ENCODE data around the gene RPL39L.

RPL39L gene

GRCh38 chr3:187101184-187102072, 37.9 kb downstream of the RPL39L start:
- H3K27me3 Mint-ChIP-seq: peaks cover 3% of the 10 kb centered on the region
- peaks cover 3% of the 10 kb centered on the region for H3K9me3 Mint-ChIP-seq
- peak overlapping the region; percentile 19 for H3K4me3 Mint-ChIP-seq
- H3K4me1 Mint-ChIP-seq: peaks cover 29% of the 10 kb centered on the region
- peak overlapping the region; percentile 0 for H3K27ac Mint-ChIP-seq
- H3K36me3 Mint-ChIP-seq: peaks cover 5% of the 10 kb centered on the region
- CTCF ChIA-PET: interaction anchor here (0.7 to 2.8 kb wide), 12 partner anchors 9 to 488 kb away, joined by 3 to 21 read pairs (median 5); partner anchors contain the start of gene RPL39L
- peak; percentile 69 for DNase-seq

- DNase-seq: no peak
- Mint-ChIP-seq H3K36me3 (peaks cover 8% of the 10 kb centered on the region), H3K27ac (no peak overlapping the region), H3K9me3 (peaks cover 11% of the 10 kb centered on the region), H3K27me3 (peaks cover 6% of the 10 kb centered on the region), H3K4me3 (no peak overlapping the region), H3K4me1 (peaks cover 33% of the 10 kb centered on the region)
- CTCF ChIA-PET: no interaction called here
Measured at GRCh38 chr3:187098923-187099512, 40.3 kb downstream of the RPL39L start.

GRCh38 chr3:187093320-187093719, 46.0 kb downstream of the RPL39L start:
- Mint-ChIP-seq H3K4me1 (peaks cover 13% of the 10 kb centered on the region), H3K27ac (no peak overlapping the region), H3K36me3 (peaks cover 22% of the 10 kb centered on the region), H3K9me3 (peaks cover 29% of the 10 kb centered on the region), H3K4me3 (no peak overlapping the region), H3K27me3 (peaks cover 10% of the 10 kb centered on the region)
- CTCF ChIA-PET: interaction anchor here (0.7 to 1.5 kb wide), 2 partner anchors 8 to 20 kb away, joined by 3 to 5 read pairs; no protein-coding TSS in a partner anchor
- DNase-seq: no peak

- CTCF ChIA-PET: no interaction called here
- peaks cover 4% of the 10 kb centered on the region for H3K27me3 Mint-ChIP-seq
Measured at GRCh38 chr3:187088701-187089100, 50.6 kb downstream of the RPL39L start.

GRCh38 chr3:187086831-187087230, 52.5 kb downstream of the RPL39L start:
- H3K27ac Mint-ChIP-seq: no peak overlapping the region
- CTCF ChIA-PET: interaction anchor here (0.6 kb wide), 1 partner anchor 20 kb away, joined by 3 read pairs; no protein-coding TSS in a partner anchor
- H3K27me3 Mint-ChIP-seq: peaks cover 4% of the 10 kb centered on the region
- peaks cover 16% of the 10 kb centered on the region for H3K4me1 Mint-ChIP-seq
- peaks cover 19% of the 10 kb centered on the region for H3K36me3 Mint-ChIP-seq
- H3K9me3 Mint-ChIP-seq: peaks cover 27% of the 10 kb centered on the region
- DNase-seq: no peak
- H3K4me3 Mint-ChIP-seq: no peak overlapping the region

More at GRCh38 chr3:187088701-187089100, 50.6 kb downstream of the RPL39L start:
- Mint-ChIP-seq H3K4me3 (no peak overlapping the region), H3K4me1 (peaks cover 14% of the 10 kb centered on the region), H3K9me3 (peaks cover 31% of the 10 kb centered on the region), H3K36me3 (peaks cover 20% of the 10 kb centered on the region), H3K27ac (no peak overlapping the region)
- DNase-seq: no peak

- H3K27me3 Mint-ChIP-seq: peaks cover 4% of the 10 kb centered on the region
- CTCF ChIA-PET: interaction anchor here (1.1 kb wide), 2 partner anchors 27 to 54 kb away, joined by 3 read pairs; partner anchors contain the start of gene RPL39L
- DNase-seq: no peak
Measured at GRCh38 chr3:187085933-187086332, 53.4 kb downstream of the RPL39L start.

GRCh38 chr3:187085021-187085666, 54.2 kb downstream of the RPL39L start:
- DNase-seq: no peak
- H3K27me3 Mint-ChIP-seq: peaks cover 4% of the 10 kb centered on the region
- H3K4me3 Mint-ChIP-seq: no peak overlapping the region
- peaks cover 19% of the 10 kb centered on the region for H3K36me3 Mint-ChIP-seq
- H3K9me3 Mint-ChIP-seq: peaks cover 24% of the 10 kb centered on the region
- H3K27ac Mint-ChIP-seq: no peak overlapping the region
- CTCF ChIA-PET: interaction anchor here (1.1 to 1.3 kb wide), 3 partner anchors 10 to 54 kb away, joined by 3 read pairs; partner anchors contain the start of gene RPL39L
- H3K4me1 Mint-ChIP-seq: peaks cover 16% of the 10 kb centered on the region

More at GRCh38 chr3:187085933-187086332, 53.4 kb downstream of the RPL39L start:
- Mint-ChIP-seq H3K4me3 (no peak overlapping the region), H3K36me3 (peaks cover 19% of the 10 kb centered on the region), H3K9me3 (peaks cover 25% of the 10 kb centered on the region), H3K27ac (no peak overlapping the region), H3K4me1 (peaks cover 16% of the 10 kb centered on the region)

- Mint-ChIP-seq H3K27me3 (peaks cover 4% of the 10 kb centered on the region), H3K27ac (no peak overlapping the region), H3K9me3 (peaks cover 22% of the 10 kb centered on the region), H3K4me3 (no peak overlapping the region), H3K36me3 (peaks cover 17% of the 10 kb centered on the region), H3K4me1 (peaks cover 16% of the 10 kb centered on the region)
- CTCF ChIA-PET: interaction anchor here (1.1 to 1.3 kb wide), 3 partner anchors 11 to 235 kb away, joined by 3 read pairs; partner anchors contain the start of gene RPL39L
- no peak for DNase-seq
Measured at GRCh38 chr3:187084580-187084979, 54.7 kb downstream of the RPL39L start.

GRCh38 chr3:187084126-187084525, 55.2 kb downstream of the RPL39L start:
- no peak overlapping the region for H3K27ac Mint-ChIP-seq
- no peak overlapping the region for H3K4me3 Mint-ChIP-seq
- H3K27me3 Mint-ChIP-seq: peaks cover 4% of the 10 kb centered on the region
- CTCF ChIA-PET: interaction anchor here (1.3 kb wide), 1 partner anchor 235 kb away, joined by 3 read pairs; no protein-coding TSS in a partner anchor
- DNase-seq: no peak
- H3K36me3 Mint-ChIP-seq: peaks cover 21% of the 10 kb centered on the region
- peaks cover 21% of the 10 kb centered on the region for H3K9me3 Mint-ChIP-seq
- peaks cover 16% of the 10 kb centered on the region for H3K4me1 Mint-ChIP-seq

GRCh38 chr3:187082758-187083375, 56.4 kb downstream of the RPL39L start:
- H3K36me3 Mint-ChIP-seq: peaks cover 22% of the 10 kb centered on the region
- peaks cover 16% of the 10 kb centered on the region for H3K4me1 Mint-ChIP-seq
- CTCF ChIA-PET: interaction anchor here (1.3 kb wide), 1 partner anchor 233 kb away, joined by 3 read pairs; no protein-coding TSS in a partner anchor
- H3K27me3 Mint-ChIP-seq: no peaks in the 10 kb centered on the region
- H3K27ac Mint-ChIP-seq: peak overlapping the region; percentile 33
- H3K4me3 Mint-ChIP-seq: no peak overlapping the region
- DNase-seq: no peak
- H3K9me3 Mint-ChIP-seq: peaks cover 11% of the 10 kb centered on the region

- no peak for DNase-seq
- H3K4me3 Mint-ChIP-seq: no peak overlapping the region
- peaks cover 16% of the 10 kb centered on the region for H3K4me1 Mint-ChIP-seq
- peaks cover 39% of the 10 kb centered on the region for H3K36me3 Mint-ChIP-seq
- H3K27me3 Mint-ChIP-seq: no peaks in the 10 kb centered on the region
- CTCF ChIA-PET: no interaction called here
- no peak overlapping the region for H3K27ac Mint-ChIP-seq
- peaks cover 2% of the 10 kb centered on the region for H3K9me3 Mint-ChIP-seq
Measured at GRCh38 chr3:187080799-187081450, 58.4 kb downstream of the RPL39L start.

- DNase-seq: no peak
- H3K27me3 Mint-ChIP-seq: no peaks in the 10 kb centered on the region
- H3K4me3 Mint-ChIP-seq: no peak overlapping the region
- H3K4me1 Mint-ChIP-seq: peaks cover 7% of the 10 kb centered on the region
- peaks cover 48% of the 10 kb centered on the region for H3K36me3 Mint-ChIP-seq
- no peaks in the 10 kb centered on the region for H3K9me3 Mint-ChIP-seq
- H3K27ac Mint-ChIP-seq: no peak overlapping the region
- CTCF ChIA-PET: no interaction called here
Measured at GRCh38 chr3:187079090-187080022, 59.9 kb downstream of the RPL39L start.
